GM18951 (cell line): ENCODE measurements around the gene ADORA2B.
"Not testable (repeated sequence)": the region's sequence is repeated elsewhere in the genome, so short reads cannot be mapped to it uniquely, and the experiment has no call there.

ENCODE experiments used
- POLR2A ChIP-seq: IDR thresholded peaks from 4 replicates; pipeline ENCODE4 v1.6.1; 2011; ENCODE audit warnings: mild to moderate bottlenecking; ENCODE audit not compliant: insufficient read length, insufficient read depth; ENCODE audit errors: extremely low read depth
- in situ Hi-C: fragments of 300-500 bp; cut with MboI; formaldehyde crosslinking; loops from one replicate; pipeline ENCODE4 v1.12.0; 2022; ENCODE audit warnings: low sequenced_read_pairs, mixed read lengths, inconsistent platforms; ENCODE audit not compliant: unreplicated experiment

The ADORA2B gene

GRCh38 chr17:15931394-15931793 is 13.5 kb upstream of the ADORA2B start:
- TF ChIP-seq POLR2A = no peak
- in situ Hi-C loops = no loop called here

GRCh38 chr17:15934866-15935265 is 10.1 kb upstream of the ADORA2B start:
- in situ Hi-C loops = no loop called here
- TF ChIP-seq POLR2A = no peak

- no peak for TF ChIP-seq POLR2A
- in situ Hi-C loops = no loop called here
Measured at GRCh38 chr17:15935891-15936290, 9.0 kb upstream of the ADORA2B start.

- in situ Hi-C loops = not testable (repeated sequence)
Measured at GRCh38 chr17:15936481-15936880, 8.4 kb upstream of the ADORA2B start.

GRCh38 chr17:15941781-15942180 is 3.1 kb upstream of the ADORA2B start:
- TF ChIP-seq POLR2A = no peak
- in situ Hi-C loops = no loop called here

GRCh38 chr17:15942207-15942833 is 2.6 kb upstream of the ADORA2B start:
- TF ChIP-seq POLR2A = no peak
- in situ Hi-C loops = no loop called here

GRCh38 chr17:15943971-15944758 is 765 bp upstream of the ADORA2B start:
- in situ Hi-C loops = no loop called here
- TF ChIP-seq POLR2A = no peak

GRCh38 chr17:15945527-15946191 is 729 bp downstream of the ADORA2B start:
- in situ Hi-C loops = no loop called here
- no peak for TF ChIP-seq POLR2A

GRCh38 chr17:15946611-15947120 is 1.7 kb downstream of the ADORA2B start:
- in situ Hi-C loops = no loop called here
- no peak for TF ChIP-seq POLR2A

GRCh38 chr17:15947271-15947670 is 2.3 kb downstream of the ADORA2B start:
- in situ Hi-C loops = no loop called here
- no peak for TF ChIP-seq POLR2A

- TF ChIP-seq POLR2A = no peak
- in situ Hi-C loops = no loop called here
Measured at GRCh38 chr17:15947976-15948752, 3.2 kb downstream of the ADORA2B start.

GRCh38 chr17:15951368-15952047 is 6.6 kb downstream of the ADORA2B start:
- no peak for TF ChIP-seq POLR2A
- in situ Hi-C loops = no loop called here
